Left kidney (tissue), 2 donors: Measurements from ENCODE around the gene JAKMIP1. TPM values are rescaled to one million over a fixed set of nuclear protein-coding genes. Genes with fewer than 3 reads are reported as not detected.
"Not testable (repeated sequence)": the region's sequence is repeated elsewhere in the genome, so short reads cannot be mapped to it uniquely, and the experiment has no call there.

Experiments
- DNase-seq: peaks from one replicate; pipeline ENCODE4 v3.0.0-alpha.2; 2013
- polyA plus RNA-seq: library from polyadenylated mRNA; unstranded; fragments of 120-200 nt; gene quantifications from one replicate; pipeline ENCODE4 v1.2.1, GENCODE V29; 2013; ENCODE audit not compliant: insufficient read length

Gene JAKMIP1
- polyA plus RNA-seq, 1 donor = 0.08 TPM

DNA sequence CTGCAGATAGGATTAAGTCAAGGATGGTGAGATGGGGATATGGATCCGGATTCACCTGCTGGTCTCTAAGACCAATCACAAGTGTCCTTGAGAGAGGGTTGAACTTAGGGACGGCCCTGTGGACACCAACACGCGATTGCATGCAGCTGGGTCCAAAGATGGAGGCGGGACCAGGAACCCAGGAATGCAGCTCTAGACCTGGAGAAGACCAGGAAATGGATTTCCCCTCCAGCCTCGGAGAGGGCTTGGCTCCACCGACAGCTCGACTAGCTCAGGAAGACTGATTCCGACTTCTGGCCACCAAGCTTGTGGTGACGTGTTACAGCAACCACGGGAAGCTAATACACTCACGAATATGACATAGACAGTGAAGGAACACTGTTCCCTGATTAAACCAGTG is 186.8 kb downstream of the JAKMIP1 start:
- no peak for DNase-seq

DNA sequence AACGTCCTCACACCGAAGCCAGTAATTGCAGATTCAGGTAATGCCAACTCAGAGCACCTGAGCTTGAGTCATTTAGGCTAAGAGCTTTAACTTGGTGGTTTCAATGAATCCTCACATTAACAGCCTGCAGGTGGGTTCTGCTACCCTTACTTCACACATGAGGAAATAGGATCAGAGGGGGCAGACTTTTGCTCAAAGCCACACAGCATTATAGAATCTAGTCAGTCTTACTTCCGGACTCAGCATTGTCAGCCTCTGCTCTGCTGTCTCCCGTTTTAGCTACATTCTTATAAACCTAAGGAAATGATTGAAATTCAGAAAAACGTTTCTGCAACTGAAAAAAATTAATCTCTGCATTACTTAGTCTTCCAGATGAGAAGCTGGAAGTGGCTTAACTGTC is 188.1 kb downstream of the JAKMIP1 start:
- DNase-seq = no peak

DNA sequence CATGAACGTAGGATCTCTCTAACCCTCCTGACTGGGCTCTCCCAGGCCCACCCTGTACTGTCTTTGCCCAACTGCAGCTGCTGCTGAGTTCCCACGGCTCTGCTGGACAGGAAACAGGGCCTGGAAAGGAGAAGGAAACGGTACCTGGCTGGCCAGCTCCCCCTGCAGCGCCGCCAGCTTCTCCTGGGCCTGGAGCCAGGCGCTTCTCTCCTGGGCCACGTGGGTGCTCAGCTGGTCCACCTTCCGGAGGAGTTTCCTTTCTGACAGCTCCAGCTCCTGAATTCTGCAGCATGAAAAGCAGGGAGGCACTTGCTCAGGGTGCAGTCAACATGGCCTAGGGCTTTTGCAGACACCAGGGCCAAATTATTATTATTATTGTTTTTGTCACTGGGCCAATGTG is 188.7 kb downstream of the JAKMIP1 start:
- DNase-seq = no peak

DNA sequence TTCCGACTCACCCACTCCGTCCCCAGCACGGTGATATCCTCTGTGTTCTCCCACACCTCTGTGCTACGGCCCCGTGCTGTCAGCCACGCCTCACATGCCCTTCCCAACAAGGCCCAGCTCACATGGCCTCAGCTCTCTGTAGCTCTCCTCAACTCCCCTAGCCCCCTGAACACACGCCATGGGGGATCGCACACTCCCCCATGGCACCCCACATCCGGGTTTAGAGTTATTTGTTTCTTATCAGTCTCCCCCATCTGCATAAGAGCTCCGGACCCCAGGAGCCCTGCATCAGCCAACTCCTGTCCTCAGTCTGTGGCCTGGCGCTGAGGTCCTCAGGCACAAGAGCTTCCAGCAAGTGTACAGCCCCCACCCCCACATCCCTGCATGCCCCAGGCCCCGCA is 189.1 kb downstream of the JAKMIP1 start:
- DNase-seq = no peak

DNA sequence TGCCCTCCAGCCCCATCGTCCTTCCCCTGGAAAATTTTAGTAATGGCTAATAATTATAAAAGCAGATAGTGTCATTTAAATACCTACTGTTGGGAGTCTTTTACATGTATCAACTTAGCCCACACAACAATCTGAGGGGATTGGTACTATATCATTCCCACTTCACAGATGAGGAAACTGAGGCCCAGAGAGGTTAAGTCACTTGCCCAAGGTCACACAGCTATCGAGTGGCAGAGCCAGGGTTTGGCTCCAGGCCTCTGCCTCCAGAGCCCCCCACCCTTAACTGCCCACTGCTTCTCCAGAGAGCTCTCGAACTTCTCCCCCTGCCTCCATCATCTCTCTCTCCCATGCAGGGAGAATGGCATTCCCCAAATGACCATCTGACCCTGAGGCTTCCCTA is 189.6 kb downstream of the JAKMIP1 start:
- DNase-seq = no peak

DNA sequence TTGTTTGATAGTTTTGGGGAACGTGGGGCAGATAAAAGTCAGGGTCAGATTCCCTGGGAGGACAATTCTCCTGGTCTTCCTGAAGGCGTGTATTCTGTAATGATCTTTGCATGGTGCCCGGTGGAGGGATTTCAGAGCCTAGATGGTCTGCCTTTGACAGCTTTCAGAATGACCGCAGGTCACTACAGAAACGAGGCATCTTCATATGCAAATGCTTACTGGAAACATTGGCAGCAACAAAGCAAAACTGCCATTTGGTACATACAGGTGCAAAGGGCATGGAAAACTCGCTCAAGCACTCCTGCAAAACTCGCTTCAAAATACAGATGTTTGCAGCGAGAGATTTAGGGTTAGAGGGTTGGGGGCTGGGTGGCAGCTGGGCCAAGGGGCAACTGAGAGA is 190.9 kb downstream of the JAKMIP1 start:
- no peak for DNase-seq

DNA sequence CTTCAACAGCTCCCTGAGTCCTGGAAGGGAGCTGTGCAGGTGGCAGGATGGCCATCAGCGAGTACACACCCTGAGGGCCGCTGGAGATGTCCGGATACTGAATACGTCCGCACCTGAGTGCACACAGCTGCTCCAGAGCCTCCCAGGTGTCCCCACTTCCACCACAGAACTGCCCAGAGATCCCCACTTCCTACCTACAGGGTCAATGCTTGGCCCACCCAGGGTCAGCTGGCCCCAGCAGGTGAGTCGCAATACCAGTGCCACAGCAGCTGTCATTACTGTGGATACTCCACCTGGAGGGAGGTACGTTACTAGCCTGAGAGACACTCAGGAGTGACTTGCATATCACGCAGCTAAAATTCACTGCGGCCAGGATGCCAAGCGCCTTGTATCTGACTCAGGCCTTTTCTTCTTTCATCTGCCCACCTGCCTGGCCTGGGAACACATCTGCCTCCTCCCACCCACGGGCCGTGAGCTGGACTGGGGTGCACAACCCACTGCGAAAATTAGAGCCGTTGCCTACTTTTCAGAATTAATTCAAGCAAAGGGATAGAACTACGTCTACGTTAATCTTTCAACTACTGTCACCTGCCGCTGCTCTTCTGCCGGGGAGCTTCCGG is 191.5 kb downstream of the JAKMIP1 start:
- no peak for DNase-seq

DNA sequence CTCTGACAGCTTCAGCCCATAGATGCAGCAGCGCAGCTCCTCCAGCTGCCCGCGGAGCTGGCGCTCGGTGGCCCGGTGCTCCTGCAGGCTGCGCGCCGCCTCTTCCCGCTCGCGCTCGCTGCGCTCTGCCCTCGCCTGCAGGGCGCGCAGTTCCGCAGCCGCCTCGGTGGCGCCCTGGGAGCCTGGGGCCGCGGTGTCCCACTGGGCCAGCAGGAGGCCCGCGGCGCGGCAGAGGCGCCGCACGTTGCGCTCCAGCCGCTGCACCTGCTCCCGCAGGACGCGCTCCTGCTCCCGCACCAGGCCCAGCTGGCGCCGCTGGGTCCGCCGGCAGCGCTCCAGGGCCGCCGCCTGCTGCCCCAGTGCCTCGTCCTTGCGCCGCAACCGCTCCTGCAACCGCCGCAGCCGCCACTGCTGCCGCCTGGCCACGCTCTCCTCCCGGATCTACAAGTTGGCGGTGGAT is 192.2 kb downstream of the JAKMIP1 start:
- no peak for DNase-seq

DNA sequence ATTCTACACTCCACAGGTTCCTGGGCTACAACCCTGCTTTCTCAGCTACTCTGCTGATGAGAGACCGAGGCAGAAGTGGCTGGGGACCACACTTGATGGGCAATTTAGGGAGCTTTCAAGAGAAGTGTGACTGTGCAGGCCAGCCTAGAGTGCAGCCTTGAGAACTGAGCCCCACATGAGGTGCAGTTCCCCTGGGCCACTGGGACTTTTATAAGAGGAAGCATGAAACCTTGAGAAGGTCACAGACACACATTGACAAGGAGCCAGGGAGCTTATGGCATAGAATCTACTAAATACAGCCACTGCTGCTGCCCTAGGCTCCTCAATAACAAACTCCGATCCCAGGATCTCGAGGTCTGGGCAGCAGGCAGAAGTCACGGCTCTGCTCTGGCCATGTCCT is 195.2 kb downstream of the JAKMIP1 start:
- DNase-seq = no peak

DNA sequence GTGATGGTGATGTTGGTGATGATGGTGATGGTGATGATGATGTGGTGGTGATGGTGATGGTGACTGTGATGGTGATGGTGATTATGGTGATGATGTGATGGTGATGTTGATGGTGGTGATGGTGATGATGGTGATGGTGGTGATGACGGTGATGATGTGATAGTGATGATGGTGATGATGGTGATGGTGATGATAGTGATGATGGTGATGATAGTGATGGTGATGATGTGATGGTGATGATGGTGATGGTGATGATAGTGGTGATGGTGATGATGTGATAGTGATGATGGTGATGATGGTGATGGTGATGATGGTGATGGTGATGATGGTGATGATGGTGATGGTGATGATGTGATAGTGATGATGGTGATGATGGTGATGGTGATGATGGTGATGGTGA is 196.9 kb downstream of the JAKMIP1 start:
- DNase-seq = not testable (repeated sequence)

DNA sequence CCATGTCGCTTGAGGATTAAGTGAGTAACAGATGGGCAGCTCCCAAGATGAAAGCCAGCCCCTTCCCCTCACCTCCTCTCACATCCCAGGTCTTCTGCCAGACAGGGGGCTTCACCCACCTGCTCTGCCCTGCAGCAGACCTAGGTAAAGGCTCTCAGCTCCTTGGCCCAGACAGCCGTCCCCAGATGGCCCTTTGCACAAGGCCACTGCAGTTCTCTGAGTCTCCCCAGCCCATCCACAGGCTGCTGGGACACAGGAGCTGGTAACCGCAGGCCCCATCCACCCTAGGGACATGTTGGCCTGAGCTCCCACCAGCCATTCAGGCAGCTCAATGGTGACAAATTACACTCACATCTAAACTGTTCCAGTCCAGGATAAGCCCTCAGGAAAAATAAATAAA is 197.4 kb downstream of the JAKMIP1 start:
- DNase-seq = no peak

DNA sequence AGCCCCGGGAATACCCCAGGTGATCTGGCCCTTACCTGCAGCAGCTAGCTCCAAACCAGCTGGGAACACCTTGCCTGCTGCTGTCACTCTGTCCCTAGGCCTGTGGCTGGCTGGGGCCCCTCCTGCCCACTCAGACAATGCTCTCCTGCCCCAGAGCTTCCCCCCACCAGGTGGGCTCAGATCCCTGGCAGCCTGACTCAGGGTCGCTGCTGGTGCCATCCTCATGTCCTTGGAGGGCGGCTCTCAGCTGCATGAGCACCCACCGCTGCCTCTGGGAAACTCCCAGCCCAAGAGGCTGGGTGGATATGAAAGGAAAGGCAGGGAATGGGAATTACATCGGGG is 197.9 kb downstream of the JAKMIP1 start:
- no peak for DNase-seq

DNA sequence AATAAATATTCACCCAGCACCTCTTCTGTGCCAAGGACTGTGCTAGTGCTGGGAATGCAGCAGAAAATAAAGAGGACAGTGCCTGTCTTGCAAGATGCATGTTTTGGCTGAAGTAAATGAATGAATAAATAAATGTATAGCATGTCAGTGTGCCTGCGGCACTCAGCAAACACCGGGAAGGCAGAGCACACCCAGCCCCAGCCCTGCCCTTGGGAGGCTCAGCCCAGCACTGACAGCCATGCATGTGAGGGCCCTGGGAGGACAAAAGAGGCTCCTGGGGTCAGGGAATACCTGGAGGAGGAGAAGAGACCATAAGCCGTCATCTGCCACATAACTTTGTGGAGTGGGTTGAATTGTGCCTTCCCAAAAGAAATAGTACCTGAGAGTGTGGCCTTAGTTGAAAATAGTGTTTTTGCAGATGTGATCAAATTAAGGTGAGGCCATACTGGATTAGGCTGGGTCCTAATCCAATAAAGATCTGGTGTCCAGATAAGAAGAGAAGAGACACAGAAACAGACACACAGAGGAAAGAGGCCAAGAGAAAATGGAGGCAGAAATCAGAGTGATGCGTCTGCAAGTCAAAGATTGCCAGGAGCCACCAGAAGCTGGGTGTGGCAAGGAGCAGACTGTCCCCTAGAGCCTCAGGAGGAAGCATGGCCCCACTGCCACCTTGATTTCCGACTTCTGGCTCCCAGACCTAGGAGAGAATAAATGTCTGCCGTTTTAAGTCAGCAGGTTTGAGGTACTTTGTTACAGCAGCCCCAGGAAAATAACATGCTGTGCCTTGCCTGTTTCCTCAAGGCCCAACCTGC is 198.5 kb downstream of the JAKMIP1 start:
- DNase-seq = no peak

DNA sequence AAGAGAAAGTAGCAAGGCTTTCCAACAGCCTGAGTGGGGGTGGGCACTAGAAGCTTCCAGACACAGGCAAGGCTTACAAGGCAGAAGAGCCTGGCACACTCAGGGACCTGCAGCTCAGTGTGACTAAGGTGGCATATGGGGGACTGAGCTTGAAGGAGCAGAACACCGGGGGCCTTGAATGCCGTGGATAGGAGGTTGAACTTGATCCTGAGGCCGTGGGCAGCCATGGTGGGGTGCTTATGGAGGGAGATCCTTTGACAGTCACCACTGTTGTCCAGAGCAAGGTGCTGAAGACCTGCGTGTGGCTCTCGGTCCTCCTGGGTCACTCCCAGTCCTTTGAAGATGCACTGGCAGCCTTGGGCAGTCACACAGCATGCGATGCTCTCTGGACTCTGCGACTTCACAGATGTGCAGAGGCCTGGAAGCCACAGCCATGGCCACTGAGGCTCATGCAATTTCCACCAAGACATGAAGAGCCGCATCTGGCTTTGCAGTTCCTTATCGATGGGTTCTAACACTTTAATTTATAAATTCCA is 200.5 kb downstream of the JAKMIP1 start:
- DNase-seq = no peak

DNA sequence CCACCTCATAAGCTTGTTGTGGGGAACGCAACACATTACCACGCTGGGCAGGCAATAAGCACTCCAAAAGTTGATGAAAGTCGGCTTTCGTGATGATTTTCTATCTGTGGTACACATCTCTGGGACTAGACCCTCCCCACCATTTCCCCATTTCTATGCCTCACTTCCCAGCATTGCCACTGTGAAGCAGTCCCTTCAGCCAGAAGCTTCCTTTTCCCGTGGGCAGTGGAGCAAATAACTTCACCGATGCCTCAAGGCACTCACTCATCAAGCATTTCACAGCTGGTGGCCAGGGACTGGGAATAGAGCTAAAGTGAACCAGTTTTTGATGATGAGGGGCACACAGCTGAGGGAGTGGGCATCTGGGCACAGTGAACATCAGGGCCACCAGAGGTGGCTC is 201.0 kb downstream of the JAKMIP1 start:
- DNase-seq = no peak

DNA sequence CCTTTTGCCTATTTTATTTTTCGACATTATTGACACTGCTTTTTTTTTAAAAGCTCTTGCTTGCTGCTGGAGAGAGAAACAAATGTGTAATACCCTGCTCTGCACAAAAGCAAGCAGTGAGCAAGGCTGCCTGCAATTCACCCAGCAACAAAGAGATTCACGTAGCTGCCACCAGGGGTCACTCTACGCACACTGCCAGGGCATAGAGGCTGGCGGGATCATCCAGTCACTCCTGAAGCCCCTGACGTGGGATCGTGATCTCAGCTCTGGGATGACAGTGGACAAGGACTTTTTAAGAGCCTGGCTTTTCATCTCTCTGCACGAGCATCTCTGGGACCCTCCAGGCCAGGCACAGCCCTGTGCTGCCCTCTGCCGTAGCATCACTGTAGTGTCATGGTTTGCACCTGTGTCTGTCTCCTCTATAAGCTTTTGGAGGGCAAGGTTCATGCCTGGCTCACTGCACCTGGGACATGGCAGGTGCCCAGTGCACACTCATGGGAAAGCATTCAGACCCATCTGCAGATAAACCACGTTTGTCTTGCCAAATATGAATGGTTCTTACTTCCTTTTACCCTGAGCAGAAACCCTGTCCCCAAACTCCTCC is 201.9 kb downstream of the JAKMIP1 start:
- peak; percentile 77 for DNase-seq

DNA sequence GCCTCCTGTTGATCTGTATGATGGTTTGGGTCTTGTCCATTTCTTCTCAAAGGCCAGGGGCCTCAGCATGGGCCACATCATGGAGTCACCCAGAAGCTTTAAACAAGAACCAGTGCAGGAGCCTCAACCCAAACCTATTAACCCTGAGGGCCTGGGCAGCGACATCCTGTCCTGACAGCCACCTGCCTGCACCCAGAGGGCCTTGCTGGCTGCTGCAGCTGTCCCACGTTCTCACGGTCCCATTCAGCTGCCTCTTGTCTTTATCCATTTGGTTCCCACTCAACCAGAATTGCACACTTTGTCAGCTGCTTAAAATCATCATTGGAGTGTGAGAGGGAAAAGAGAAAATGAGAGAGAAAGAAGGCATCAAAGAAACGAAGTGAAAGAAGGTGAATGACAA is 203.7 kb downstream of the JAKMIP1 start:
- no peak for DNase-seq

DNA sequence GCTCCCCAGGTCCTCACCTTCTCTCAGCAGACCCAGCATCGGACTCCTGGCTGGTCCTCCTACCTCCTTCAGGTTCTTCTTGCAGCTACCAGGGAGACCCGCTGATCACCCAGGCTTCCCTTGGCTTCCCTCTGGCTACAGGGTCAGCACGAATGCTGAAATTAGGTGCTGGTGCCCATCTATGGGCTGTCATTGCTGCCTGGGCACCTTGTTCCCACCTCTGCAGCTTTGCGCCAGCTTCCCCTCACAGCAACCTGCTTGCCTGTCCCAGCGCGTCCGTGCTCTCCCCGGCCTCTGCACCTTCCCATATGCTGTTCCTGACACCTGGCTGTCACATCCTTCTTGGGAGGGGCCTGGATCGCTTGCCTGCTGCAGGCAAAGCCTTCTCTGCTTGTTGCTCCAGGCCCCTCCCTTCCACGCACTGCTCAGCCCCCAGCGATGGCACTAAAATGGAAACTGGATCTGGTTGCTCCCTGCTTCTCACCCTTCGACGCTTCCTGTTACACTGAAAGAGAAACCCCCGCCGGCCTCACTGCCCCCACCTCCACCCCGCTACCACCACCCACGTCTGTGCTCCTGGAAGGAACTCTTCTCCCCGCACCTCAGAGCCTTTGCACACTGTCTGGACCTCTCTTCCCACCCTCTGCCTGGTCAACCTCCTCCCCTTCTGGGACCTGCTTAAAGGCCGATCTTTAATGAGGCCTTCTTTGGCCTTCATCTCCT is 204.3 kb downstream of the JAKMIP1 start:
- DNase-seq = no peak

DNA sequence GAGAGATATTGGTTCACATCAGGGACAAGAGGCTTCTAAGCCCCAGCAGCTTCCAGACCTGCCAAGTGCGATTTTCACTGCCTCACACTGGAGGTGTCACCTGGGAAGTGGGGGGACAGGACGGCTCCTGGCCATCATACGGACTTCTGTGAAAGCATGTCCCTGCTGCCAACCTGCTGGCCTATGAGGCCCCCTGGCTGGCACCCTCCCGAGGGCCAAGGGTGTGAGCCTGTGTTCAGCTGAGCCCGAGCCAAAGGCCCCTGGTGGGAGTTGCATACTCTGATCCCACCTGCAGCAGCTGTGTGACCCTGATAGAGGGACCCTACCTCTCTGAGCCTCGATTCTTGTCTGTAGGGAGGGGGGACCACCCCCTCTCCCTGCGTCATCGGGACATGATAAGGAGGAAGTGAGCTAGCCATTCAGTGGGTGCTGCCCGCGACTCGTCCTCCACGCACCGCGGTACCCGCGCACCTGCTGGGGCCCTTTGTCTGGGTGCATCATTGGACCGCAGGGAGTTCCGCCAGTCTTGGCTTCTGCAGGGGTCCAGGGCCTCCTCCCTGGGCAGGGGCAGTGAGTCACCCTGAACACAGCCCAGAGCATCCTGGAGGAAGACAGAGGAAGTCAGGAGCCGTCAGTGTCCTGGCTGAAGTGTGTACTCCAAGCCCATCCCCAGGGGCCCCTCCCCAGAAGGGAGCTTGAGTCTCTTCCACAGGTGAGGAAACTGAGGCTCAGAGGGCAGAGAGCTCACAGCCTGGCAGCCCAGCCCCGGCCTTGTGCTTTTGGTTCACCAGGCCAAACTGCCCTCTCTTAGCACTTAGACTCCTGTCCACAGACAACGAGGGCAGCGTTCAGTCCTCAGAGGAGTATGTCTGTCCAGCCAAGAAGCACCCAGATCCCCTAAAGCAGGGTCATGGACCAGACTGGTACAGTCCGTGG is 206.2 kb downstream of the JAKMIP1 start:
- DNase-seq = no peak

DNA sequence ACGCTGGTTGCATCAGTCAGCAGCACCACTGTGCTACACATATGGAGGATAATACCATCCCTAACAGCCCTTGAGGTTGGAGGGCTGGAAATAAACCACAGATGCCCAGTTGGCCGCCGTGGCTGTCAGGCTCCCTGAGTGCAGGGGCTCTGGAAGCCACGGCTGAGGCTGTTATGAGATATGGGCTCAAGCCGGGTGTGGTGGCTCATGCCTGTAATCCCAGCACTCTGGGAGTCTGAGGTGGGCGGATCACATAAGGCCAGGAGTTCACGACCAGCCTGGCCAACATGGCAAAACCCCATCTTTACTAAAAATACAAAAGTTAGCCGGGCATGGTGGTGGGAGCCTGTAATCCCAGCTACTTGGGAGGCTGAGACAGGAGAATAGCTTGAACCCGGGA is 207.0 kb downstream of the JAKMIP1 start:
- not testable (repeated sequence) for DNase-seq

DNA sequence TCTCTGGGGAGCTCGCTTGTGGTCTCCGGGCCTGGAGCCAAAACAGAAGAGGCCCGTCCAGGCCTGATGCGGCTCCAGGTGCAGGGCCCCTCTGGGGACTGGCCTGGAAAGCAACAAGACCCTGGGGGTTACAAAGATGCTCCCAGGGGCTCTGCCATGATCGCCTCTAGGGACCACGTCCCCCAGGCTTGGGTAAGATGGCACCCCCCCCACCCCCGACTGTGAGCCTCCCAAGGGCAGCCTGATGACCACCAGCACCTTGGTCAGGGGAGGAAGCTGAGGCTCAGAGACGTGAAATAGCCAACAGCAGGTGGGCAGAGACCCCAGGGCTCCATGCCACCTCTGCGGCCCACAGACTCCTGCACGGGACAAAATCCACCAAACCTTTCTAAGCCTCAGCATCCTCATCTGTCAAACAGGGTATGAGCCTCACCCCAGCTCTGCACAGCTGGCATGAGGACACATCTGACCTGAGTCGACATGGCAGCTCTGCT is 207.5 kb downstream of the JAKMIP1 start:
- DNase-seq = no peak
